Subcutaneous adipose tissue (tissue), 4 donors: ENCODE measurements around the gene MYL2. TPM values are rescaled to one million over a fixed set of nuclear protein-coding genes. Genes with fewer than 3 reads are reported as not detected.

ENCODE experiments used
- total RNA-seq, 4 donors: library from RNA; depleted of rRNA; stranded (reverse); fragments of >200 nt; gene quantifications; one replicate each; pipeline ENCODE4 v1.1.0, GENCODE V29; 2016
- TF ChIP-seq, protein P1 (sequence below): fragments of 450-650 bp; IDR thresholded peaks from one replicate; pipeline ENCODE4 v1.5.1; 2016; ENCODE audit warnings: low read depth, mild to moderate bottlenecking, control low read depth, antibody characterized with exemption, moderate library complexity

MYL2 gene
- total RNA-seq, 4 donors from 2014 or later = not detected

DNA sequence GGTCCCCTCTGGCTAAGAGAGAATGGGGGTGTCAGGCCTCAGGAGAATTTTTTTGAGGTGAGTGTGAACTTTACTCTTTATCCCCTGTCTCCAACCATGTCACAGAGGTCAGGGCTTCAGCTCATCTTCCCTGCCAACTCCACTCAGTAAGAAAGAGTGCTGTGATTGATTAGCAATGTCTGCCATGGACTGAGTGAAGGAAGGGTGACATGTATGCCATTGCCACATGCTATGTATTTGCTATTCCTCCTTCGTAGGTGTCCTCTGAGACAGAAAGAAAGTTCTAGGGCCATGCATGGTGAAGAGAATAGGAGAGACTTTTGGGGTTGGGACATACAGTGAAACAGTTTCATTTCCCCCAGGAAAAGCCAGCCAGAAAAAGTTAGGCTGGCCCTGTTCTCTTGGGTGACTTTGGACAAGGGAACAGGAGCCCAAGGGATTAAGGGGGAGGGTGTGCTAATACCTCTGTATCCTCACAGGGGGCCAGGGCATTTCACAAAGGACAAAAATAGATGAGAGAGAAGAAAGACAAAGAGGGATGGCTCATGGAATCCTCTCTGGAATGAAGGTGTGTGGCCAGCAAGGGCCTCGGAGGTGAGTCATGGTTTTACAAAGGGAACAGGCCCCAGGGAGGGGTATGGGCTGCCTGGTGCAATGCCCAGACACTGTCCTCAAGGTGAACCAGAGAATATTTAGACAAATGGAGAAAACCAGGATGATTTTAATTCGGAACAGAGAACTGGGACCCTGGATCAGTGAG is 13.9 kb upstream of the MYL2 start:
- TF ChIP-seq, protein P1, sequence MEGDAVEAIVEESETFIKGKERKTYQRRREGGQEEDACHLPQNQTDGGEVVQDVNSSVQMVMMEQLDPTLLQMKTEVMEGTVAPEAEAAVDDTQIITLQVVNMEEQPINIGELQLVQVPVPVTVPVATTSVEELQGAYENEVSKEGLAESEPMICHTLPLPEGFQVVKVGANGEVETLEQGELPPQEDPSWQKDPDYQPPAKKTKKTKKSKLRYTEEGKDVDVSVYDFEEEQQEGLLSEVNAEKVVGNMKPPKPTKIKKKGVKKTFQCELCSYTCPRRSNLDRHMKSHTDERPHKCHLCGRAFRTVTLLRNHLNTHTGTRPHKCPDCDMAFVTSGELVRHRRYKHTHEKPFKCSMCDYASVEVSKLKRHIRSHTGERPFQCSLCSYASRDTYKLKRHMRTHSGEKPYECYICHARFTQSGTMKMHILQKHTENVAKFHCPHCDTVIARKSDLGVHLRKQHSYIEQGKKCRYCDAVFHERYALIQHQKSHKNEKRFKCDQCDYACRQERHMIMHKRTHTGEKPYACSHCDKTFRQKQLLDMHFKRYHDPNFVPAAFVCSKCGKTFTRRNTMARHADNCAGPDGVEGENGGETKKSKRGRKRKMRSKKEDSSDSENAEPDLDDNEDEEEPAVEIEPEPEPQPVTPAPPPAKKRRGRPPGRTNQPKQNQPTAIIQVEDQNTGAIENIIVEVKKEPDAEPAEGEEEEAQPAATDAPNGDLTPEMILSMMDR = no peak

DNA sequence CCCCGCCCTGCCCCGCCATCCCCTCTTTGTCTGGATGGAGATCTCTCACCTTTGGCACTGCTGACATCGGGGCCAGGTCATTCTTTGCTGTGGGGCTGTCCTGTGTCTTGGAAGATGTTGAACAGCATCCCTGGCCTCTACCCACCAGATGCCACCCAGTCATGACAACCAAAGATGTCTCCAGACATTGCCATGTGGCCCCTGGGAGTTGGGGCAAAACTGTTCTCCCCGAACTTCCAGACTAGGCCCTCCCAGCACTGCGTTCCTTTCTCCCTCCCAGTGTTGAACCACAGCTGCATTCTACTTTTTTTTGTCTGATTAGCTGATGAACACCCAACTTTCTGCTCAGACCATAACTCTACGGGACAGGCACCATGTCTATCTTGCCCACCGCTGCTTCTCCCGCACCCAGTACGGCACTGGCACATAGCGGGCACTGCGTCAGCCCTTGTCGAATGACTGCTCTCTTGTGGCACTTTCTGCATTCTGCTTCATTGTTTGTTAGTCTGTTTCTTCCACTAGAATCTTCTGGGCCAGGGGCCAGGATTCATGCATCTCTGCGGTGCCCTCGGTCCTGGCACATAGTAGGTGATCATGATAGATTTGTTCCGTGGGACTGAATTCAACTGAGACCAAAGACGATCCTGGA is 13.1 kb upstream of the MYL2 start:
- TF ChIP-seq, protein P1 = no peak

DNA sequence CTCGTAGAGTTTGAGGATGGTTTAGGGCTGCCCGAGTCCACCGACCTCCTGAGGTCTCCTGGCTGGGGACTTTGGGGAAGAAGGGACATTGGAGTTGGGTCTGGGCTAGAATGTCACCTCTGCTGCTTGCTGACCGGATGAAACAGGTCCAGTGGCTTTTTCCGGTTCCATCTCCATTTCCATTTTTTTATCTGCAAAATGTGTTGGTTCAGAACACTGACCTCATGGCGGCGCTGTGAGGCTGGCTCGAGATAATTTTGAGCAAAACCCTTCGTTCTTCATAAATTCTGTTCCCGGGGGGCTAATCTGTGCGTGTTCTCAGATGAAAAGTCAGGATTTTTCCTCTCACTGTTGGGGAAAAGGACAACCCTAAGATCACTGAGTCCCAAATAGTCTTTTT is 11.7 kb upstream of the MYL2 start:
- TF ChIP-seq, protein P1 = no peak

DNA sequence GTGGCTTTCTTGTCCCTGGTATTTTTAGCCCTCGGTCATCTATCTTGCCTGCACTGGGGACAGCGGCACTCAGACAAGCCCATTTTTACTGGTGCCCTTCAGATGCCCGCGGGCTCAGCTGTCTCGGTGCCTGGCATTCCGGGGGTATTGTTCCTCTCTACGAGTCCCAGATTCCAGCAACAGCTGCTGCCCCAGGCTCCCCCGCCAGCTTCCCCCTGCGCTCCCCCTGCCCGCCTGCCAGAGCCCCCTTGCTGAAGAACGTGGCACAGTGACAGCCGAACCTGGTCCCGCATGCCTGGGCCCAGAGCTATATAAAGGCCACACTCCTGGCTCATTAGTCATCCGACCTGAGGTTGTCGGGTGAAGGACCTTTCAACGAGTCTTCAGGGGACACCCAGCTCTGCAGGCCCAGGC is 10.9 kb upstream of the MYL2 start:
- TF ChIP-seq, protein P1 = no peak

DNA sequence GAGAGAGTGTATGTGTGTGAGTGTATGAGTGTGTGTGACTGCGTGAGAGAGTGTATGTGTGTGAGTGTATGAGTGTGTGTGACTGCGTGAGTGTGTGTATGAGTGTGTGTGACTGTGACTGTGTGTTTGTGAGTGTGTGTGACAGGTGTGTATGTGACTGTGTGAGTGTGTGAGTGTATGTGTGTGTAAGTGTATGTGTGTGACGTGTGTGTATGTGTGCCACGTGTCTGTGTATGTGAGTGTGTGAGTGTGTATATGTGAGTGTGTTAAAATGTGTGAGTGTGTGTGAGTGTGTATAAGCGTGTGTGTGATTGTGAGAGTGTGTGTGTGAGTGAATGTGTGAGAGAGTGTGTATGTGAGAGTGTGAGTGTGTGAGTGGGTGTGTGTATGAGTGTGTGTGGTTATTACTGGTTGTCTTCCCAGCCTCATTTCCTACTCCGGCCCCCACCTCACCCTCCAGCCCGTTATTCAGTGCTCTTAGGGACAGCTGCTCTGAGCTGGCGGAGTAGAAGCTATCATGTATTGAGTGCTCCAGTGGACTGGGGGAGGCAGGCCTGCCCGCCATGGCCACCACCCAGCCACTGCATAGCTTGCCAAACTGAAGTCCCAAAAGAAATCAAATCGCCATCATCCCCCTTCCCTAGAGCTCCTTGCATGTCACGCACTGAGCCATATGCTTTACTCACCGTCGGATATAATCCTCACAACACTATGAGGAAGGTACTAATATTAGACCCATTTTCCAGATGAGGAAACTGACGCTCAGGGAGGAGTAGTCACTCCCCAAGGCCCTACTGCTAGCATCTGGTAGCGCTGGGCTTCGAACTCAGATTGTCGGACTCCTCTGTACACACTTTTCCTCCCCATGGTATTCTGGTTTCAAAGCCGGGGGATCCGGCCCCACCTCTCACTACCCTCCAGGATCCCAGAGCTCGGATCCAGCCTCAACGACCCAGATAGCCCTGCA is 10.3 kb upstream of the MYL2 start:
- TF ChIP-seq, protein P1 = no peak

DNA sequence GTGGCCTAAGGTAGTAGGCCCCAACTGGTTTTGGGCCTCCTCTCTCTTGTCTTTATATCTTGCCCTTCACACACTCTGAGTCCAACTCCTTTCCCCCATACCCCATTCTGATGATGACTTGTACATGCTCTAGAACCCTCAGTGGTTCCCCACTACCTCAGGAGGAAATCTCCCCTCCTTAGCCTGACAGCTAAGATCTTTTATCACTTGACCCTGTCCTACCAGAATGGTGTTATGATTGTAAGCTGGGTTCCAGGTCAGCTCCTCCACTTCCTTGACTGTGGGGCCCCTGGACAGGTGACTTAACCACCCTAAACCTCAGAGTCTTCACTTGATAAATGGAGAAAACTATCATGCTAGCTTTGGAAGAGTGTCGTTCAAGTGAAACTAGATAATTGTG is 9.4 kb upstream of the MYL2 start:
- TF ChIP-seq, protein P1 = no peak
